PC-9 (cell line): ENCODE data around the gene AMPD2. TPM values are rescaled to one million over a fixed set of nuclear protein-coding genes. Genes with fewer than 3 reads are reported as not detected.

ENCODE experiments used
- BruUV-seq: library from RNA; stranded (reverse); fragments of 400-500 nt; replicated peaks from 2 replicates; lab custom pipeline; 2021; lab: Mats Ljungman, UMichigan
- CTCF ChIA-PET: fragments of 300-600 bp; sonication (Branson Sonifier 250); formaldehyde crosslinking; loops from one replicate; lab custom pipeline; 2022; ENCODE audit warnings: antibody characterized with exemption; lab: Charles Lee
- POLR2A ChIA-PET: fragments of 300-600 bp; sonication (Branson Sonifier 250); formaldehyde crosslinking; loops from one replicate; lab custom pipeline; 2022; ENCODE audit warnings: antibody characterized with exemption; ENCODE audit not compliant: unreplicated experiment; lab: Charles Lee
- DNase-seq, 2 experiments: peaks; one replicate each; pipeline versions ENCODE4 v3.0.0 to v3.0.0-alpha.2; 2015 to 2022; ENCODE audit warnings: mixed read lengths in 1 of 2
- H2AFZ ChIP-seq: fragments of 200-600 bp; sonication (generic); 2 replicates; pipeline ENCODE4 v1.8.1; 2017; ENCODE audit warnings: antibody characterized with exemption
- H3F3A ChIP-seq: fragments of 200-600 bp; sonication (generic); 2 replicates; pipeline ENCODE4 v1.8.1; 2017; ENCODE audit warnings: antibody characterized with exemption, mild to moderate bottlenecking, low read depth; ENCODE audit not compliant: insufficient read depth
- H3K27ac ChIP-seq: fragments of 200-600 bp; sonication (generic); 2 replicates; pipeline ENCODE4 v1.6.1; 2016; ENCODE audit warnings: mixed run types
- H3K27me3 ChIP-seq: fragments of 200-600 bp; sonication (generic); 2 replicates; pipeline ENCODE4 v1.6.1; 2016; ENCODE audit warnings: low read depth, mixed run types; ENCODE audit not compliant: insufficient read depth
- H3K36me3 ChIP-seq: fragments of 200-600 bp; sonication (generic); 2 replicates; pipeline ENCODE4 v1.6.1; 2016; ENCODE audit warnings: low read depth, mixed run types
- H3K4me1 ChIP-seq: fragments of 200-600 bp; sonication (generic); replicated peaks from 2 replicates; pipeline ENCODE4 v1.6.1; 2016; ENCODE audit warnings: mixed run types; ENCODE audit not compliant: insufficient read depth
- H3K4me2 ChIP-seq: fragments of 200-600 bp; sonication (generic); 2 replicates; pipeline ENCODE4 v1.6.1; 2017; ENCODE audit warnings: mixed run types
- H3K4me3 ChIP-seq: fragments of 200-600 bp; sonication (generic); 2 replicates; pipeline ENCODE4 v1.6.1; 2016; ENCODE audit warnings: mixed run types
- H3K79me2 ChIP-seq: fragments of 200-600 bp; sonication (generic); 2 replicates; pipeline ENCODE4 v1.6.1; 2017; ENCODE audit warnings: low read depth, mixed run types
- H3K9me2 ChIP-seq: fragments of 200-600 bp; sonication (generic); 2 replicates; pipeline ENCODE4 v1.8.1; 2017; ENCODE audit warnings: mild to moderate bottlenecking; ENCODE audit not compliant: insufficient read depth
- H3K9me3 ChIP-seq: fragments of 200-600 bp; sonication (generic); 2 replicates; pipeline ENCODE4 v1.8.1; 2016; ENCODE audit warnings: low read depth; ENCODE audit not compliant: insufficient read depth
- H4K20me1 ChIP-seq: fragments of 200-600 bp; sonication (generic); 2 replicates; pipeline ENCODE4 v1.8.1; 2017; ENCODE audit not compliant: insufficient read depth
- EZH2 ChIP-seq: fragments of 200-600 bp; sonication (generic); IDR thresholded peaks from 2 replicates; pipeline ENCODE4 v1.8.0; 2017; ENCODE audit warnings: antibody characterized with exemption, low read depth
- intact Hi-C: fragments of 100-400 bp; cut with micrococcal nuclease; formaldehyde crosslinking; loops from one replicate; pipeline ENCODE4 v1.10.0; 2022; ENCODE audit not compliant: unreplicated experiment
- total RNA-seq: library from RNA; stranded (reverse); gene quantifications from 2 replicates; pipeline ENCODE4 v1.2.3, GENCODE V29; 2021
- TF ChIP-seq, protein P1 (sequence below): fragments of 200-600 bp; sonication (generic); conservative IDR thresholded peaks from 2 replicates; pipeline ENCODE4 v1.6.1; 2017; ENCODE audit warnings: mixed run types, antibody characterized with exemption, mild to moderate bottlenecking, moderate library complexity

AMPD2 gene
- total RNA-seq, 1 experiment from 2014 or later = 66.7 TPM

DNA sequence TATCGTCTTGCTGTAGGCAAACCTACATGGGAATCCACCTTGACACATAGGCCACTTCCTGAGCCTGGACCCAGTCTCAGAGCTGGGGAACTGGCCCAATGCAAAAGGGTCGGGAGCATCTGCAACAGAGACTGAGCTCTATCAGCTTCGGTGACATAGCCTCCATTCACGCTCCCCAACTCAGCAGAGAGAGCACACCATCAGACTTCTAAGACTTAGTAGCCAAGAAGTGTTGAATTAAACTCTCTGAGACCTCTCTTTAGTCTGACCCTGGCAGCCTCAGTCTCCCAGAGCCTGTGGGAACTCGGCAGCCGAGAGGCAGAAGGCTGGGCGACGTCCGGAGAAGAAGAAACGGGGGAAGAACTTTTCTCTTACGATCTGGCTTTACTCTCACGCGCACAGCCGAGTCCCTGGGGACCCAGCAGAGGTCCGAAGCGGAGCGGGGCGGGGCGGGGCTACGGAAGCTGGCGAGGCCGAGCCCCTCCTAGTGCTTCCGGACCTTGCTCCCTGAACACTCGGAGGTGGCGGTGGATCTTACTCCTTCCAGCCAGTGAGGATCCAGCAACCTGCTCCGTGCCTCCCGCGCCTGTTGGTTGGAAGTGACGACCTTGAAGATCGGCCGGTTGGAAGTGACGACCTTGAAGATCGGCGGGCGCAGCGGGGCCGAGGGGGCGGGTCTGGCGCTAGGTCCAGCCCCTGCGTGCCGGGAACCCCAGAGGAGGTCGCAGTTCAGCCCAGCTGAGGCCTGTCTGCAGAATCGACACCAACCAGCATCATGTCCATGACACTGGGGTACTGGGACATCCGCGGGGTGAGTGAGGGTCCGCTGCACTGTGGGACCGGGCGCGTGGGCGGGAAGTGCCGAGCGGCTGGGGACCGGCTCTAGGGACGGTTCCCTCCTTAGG lies 36.2 kb downstream of the AMPD2 start, which contains the start of gene GSTM4:
TSS of gene GSTM4 (plus strand) at position 485 of the 905 bp plus-strand sequence. CDS start at position 776, 291 bp downstream.
- peak within 1 kb of the TSS; percentile 54 for H3K4me3 ChIP-seq
- BruUV-seq = TSS peak; percentile 63
- ChIA-PET POLR2A (interaction anchor here (0.6 to 0.7 kb wide), 3 partner anchors 16 to 530 kb away, joined by 3 to 5 read pairs (median 3); no protein-coding TSS in a partner anchor), CTCF (interaction anchor here (0.8 kb wide), 1 partner anchor 16 kb away, joined by 3 read pairs; no protein-coding TSS in a partner anchor)
- no peaks in the 10 kb centered on the region for H4K20me1 ChIP-seq
- H3K4me2 ChIP-seq = peak within 1 kb of the TSS; percentile 68
- no peaks in the 10 kb centered on the region for H3K9me2 ChIP-seq
- H3K4me1 ChIP-seq = peaks cover 66% of the 10 kb centered on the region
- H3F3A ChIP-seq = peaks cover 24% of the 10 kb centered on the region; the same call in 1 of the 2 replicates
- peak; percentile 43 to 50 for DNase-seq
- peaks cover 3% of the 10 kb centered on the region; the same call in 1 of the 2 replicates for H3K9me3 ChIP-seq
- intact Hi-C loops = loop anchor here (5.0 kb wide), 1 partner anchor 61 kb away; no protein-coding TSS in a partner anchor
- no peaks in the 10 kb centered on the region for H3K27me3 ChIP-seq
- H3K36me3 ChIP-seq = no peaks in the 10 kb centered on the region
- no peak within 1 kb of the TSS for H3K27ac ChIP-seq
- no peak for TF ChIP-seq EZH2
- TF ChIP-seq, protein P1, sequence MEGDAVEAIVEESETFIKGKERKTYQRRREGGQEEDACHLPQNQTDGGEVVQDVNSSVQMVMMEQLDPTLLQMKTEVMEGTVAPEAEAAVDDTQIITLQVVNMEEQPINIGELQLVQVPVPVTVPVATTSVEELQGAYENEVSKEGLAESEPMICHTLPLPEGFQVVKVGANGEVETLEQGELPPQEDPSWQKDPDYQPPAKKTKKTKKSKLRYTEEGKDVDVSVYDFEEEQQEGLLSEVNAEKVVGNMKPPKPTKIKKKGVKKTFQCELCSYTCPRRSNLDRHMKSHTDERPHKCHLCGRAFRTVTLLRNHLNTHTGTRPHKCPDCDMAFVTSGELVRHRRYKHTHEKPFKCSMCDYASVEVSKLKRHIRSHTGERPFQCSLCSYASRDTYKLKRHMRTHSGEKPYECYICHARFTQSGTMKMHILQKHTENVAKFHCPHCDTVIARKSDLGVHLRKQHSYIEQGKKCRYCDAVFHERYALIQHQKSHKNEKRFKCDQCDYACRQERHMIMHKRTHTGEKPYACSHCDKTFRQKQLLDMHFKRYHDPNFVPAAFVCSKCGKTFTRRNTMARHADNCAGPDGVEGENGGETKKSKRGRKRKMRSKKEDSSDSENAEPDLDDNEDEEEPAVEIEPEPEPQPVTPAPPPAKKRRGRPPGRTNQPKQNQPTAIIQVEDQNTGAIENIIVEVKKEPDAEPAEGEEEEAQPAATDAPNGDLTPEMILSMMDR = no peak
- no peaks in the 10 kb centered on the region for H3K79me2 ChIP-seq
- peak within 1 kb of the TSS; percentile 76 for H2AFZ ChIP-seq

- Histone ChIP-seq H3K79me2 (no peaks in the 10 kb centered on the region), H2AFZ (no peak overlapping the region), H3K27ac (no peak overlapping the region), H3K9me3 (0 out of 2 replicates have a peak, but pooled peaks cover 3% of the 10 kb centered on the region), H3K4me3 (no peak overlapping the region), H3F3A (peaks cover 24% of the 10 kb centered on the region; the same call in 1 of the 2 replicates), H3K4me1 (peaks cover 51% of the 10 kb centered on the region), H3K27me3 (no peaks in the 10 kb centered on the region), H4K20me1 (no peaks in the 10 kb centered on the region), H3K36me3 (no peaks in the 10 kb centered on the region), H3K4me2 (peak overlapping the region; percentile 11; the same call in 1 of the 2 replicates), H3K9me2 (no peaks in the 10 kb centered on the region)
- no TSS peak for BruUV-seq
- TF ChIP-seq EZH2 = no peak
- TF ChIP-seq, protein P1 = no peak
- CTCF ChIA-PET = no interaction called here
- POLR2A ChIA-PET = interaction anchor here (0.6 kb wide), 1 partner anchor 1728 kb away, joined by 3 read pairs; no protein-coding TSS in a partner anchor
- peak in 1 of 2 experiments; percentile 13 for DNase-seq
- intact Hi-C loops = loop anchor here (5.0 kb wide), 1 partner anchor 60 kb away; no protein-coding TSS in a partner anchor
These were observed 37.8 kb downstream of the AMPD2 start for GRCh38 chr1:109657395-109657794.

- peak in 1 of 2 experiments; percentile 21 for DNase-seq
- POLR2A ChIA-PET = no interaction called here
- no peak for TF ChIP-seq EZH2
- TF ChIP-seq, protein P1 = no peak
- Histone ChIP-seq H3K27ac (no peak overlapping the region), H4K20me1 (no peaks in the 10 kb centered on the region), H3F3A (peaks cover 22% of the 10 kb centered on the region; the same call in 1 of the 2 replicates), H3K9me3 (0 out of 2 replicates have a peak, but pooled peaks cover 3% of the 10 kb centered on the region), H3K36me3 (no peaks in the 10 kb centered on the region), H3K9me2 (no peaks in the 10 kb centered on the region), H3K4me1 (peaks cover 45% of the 10 kb centered on the region), H3K4me2 (peak overlapping the region; percentile 28), H3K4me3 (no peak overlapping the region), H3K79me2 (no peaks in the 10 kb centered on the region), H3K27me3 (no peaks in the 10 kb centered on the region), H2AFZ (no peak overlapping the region)
- intact Hi-C loops = loop anchor here (5.0 kb wide), 1 partner anchor 59 kb away; no protein-coding TSS in a partner anchor
- CTCF ChIA-PET = no interaction called here
- BruUV-seq = no TSS peak
These were observed 38.3 kb downstream of the AMPD2 start for GRCh38 chr1:109657970-109658369.
